ENCODE results near the gene INS.

The INS gene

GRCh38 chr11:2164861-2165555 lies 4.0 kb upstream of the INS start:
- Histone ChIP-seq H3K9ac (ENCODE audit: low read depth in 1 of 2, low read length in 2 of 2) (no peak overlapping the region), H3K27me3 (ENCODE audit: control insufficient read depth in 2 of 2, insufficient read depth in 2 of 2, low read length in 2 of 2) (no peaks in the 10 kb centered on the region)

GRCh38 chr11:2164081-2164480 lies 3.1 kb upstream of the INS start:
- Histone ChIP-seq H3K4me1 (ENCODE audit: control insufficient read depth in 2 of 2, insufficient read depth in 2 of 2, low read length in 2 of 2) (peaks cover 0 to 2% of the 10 kb centered on the region in 2 donors), H3K9me3 (ENCODE audit: control insufficient read depth in 2 of 2, low read length in 2 of 2) (no peaks in the 10 kb centered on the region), H3K27ac (ENCODE audit: low read depth in 2 of 2, low read length in 2 of 2) (no peak overlapping the region), H3K36me3 (ENCODE audit: control insufficient read depth in 2 of 2, insufficient read depth in 2 of 2, low read length in 2 of 2) (no peaks in the 10 kb centered on the region), H3K9ac (ENCODE audit: low read depth in 1 of 2, low read length in 2 of 2) (no peak overlapping the region), H3K27me3 (ENCODE audit: control insufficient read depth in 2 of 2, insufficient read depth in 2 of 2, low read length in 2 of 2) (no peaks in the 10 kb centered on the region), H3K4me3 (ENCODE audit: low read length in 2 of 2) (no peak overlapping the region)

More at GRCh38 chr11:2164861-2165555, 4.0 kb upstream of the INS start:
- Histone ChIP-seq H3K4me3 (ENCODE audit: low read length in 2 of 2) (no peak overlapping the region), H3K36me3 (ENCODE audit: control insufficient read depth in 2 of 2, insufficient read depth in 2 of 2, low read length in 2 of 2) (no peaks in the 10 kb centered on the region), H3K4me1 (ENCODE audit: control insufficient read depth in 2 of 2, insufficient read depth in 2 of 2, low read length in 2 of 2) (peaks cover 0 to 2% of the 10 kb centered on the region in 2 donors), H3K27ac (ENCODE audit: low read depth in 2 of 2, low read length in 2 of 2) (no peak overlapping the region), H3K9me3 (ENCODE audit: control insufficient read depth in 2 of 2, low read length in 2 of 2) (no peaks in the 10 kb centered on the region)

GRCh38 chr11:2163428-2163978 lies 2.5 kb upstream of the INS start:
- Histone ChIP-seq H3K9me3 (ENCODE audit: control insufficient read depth in 2 of 2, low read length in 2 of 2) (no peaks in the 10 kb centered on the region), H3K4me1 (ENCODE audit: control insufficient read depth in 2 of 2, insufficient read depth in 2 of 2, low read length in 2 of 2) (peaks cover 0 to 2% of the 10 kb centered on the region in 2 donors), H3K4me3 (ENCODE audit: low read length in 2 of 2) (no peak overlapping the region), H3K9ac (ENCODE audit: low read depth in 1 of 2, low read length in 2 of 2) (no peak overlapping the region), H3K27me3 (ENCODE audit: control insufficient read depth in 2 of 2, insufficient read depth in 2 of 2, low read length in 2 of 2) (no peaks in the 10 kb centered on the region), H3K27ac (ENCODE audit: low read depth in 2 of 2, low read length in 2 of 2) (no peak overlapping the region), H3K36me3 (ENCODE audit: control insufficient read depth in 2 of 2, insufficient read depth in 2 of 2, low read length in 2 of 2) (no peaks in the 10 kb centered on the region)

GRCh38 chr11:2159536-2160413 lies 1.2 kb downstream of the INS start:
- Histone ChIP-seq H3K27me3 (ENCODE audit: control insufficient read depth in 2 of 2, insufficient read depth in 2 of 2, low read length in 2 of 2) (no peaks in the 10 kb centered on the region), H3K4me3 (ENCODE audit: low read length in 2 of 2) (no peak overlapping the region), H3K27ac (ENCODE audit: low read depth in 2 of 2, low read length in 2 of 2) (no peak overlapping the region), H3K4me1 (ENCODE audit: control insufficient read depth in 2 of 2, insufficient read depth in 2 of 2, low read length in 2 of 2) (no peaks in the 10 kb centered on the region), H3K36me3 (ENCODE audit: control insufficient read depth in 2 of 2, insufficient read depth in 2 of 2, low read length in 2 of 2) (no peaks in the 10 kb centered on the region), H3K9ac (ENCODE audit: low read depth in 1 of 2, low read length in 2 of 2) (no peak overlapping the region), H3K9me3 (ENCODE audit: control insufficient read depth in 2 of 2, low read length in 2 of 2) (no peaks in the 10 kb centered on the region)

GRCh38 chr11:2158966-2159365 lies 2.0 kb downstream of the INS start:
- H3K36me3 ChIP-seq (ENCODE audit: control insufficient read depth in 2 of 2, insufficient read depth in 2 of 2, low read length in 2 of 2), result no peaks in the 10 kb centered on the region
- H3K4me3 ChIP-seq (ENCODE audit: low read length in 2 of 2), result no peak overlapping the region
- no peaks in the 10 kb centered on the region for H3K27me3 ChIP-seq (ENCODE audit: control insufficient read depth in 2 of 2, insufficient read depth in 2 of 2, low read length in 2 of 2)
- no peaks in the 10 kb centered on the region for H3K9me3 ChIP-seq (ENCODE audit: control insufficient read depth in 2 of 2, low read length in 2 of 2)
- no peak overlapping the region for H3K9ac ChIP-seq (ENCODE audit: low read depth in 1 of 2, low read length in 2 of 2)
- H3K27ac ChIP-seq (ENCODE audit: low read depth in 2 of 2, low read length in 2 of 2), result no peak overlapping the region
- no peaks in the 10 kb centered on the region for H3K4me1 ChIP-seq (ENCODE audit: control insufficient read depth in 2 of 2, insufficient read depth in 2 of 2, low read length in 2 of 2)

GRCh38 chr11:2158296-2158737 lies 2.7 kb downstream of the INS start:
- H3K9ac ChIP-seq (ENCODE audit: low read depth in 1 of 2, low read length in 2 of 2), result no peak overlapping the region
- no peak overlapping the region for H3K4me3 ChIP-seq (ENCODE audit: low read length in 2 of 2)
- H3K27me3 ChIP-seq (ENCODE audit: control insufficient read depth in 2 of 2, insufficient read depth in 2 of 2, low read length in 2 of 2), result no peaks in the 10 kb centered on the region
- H3K27ac ChIP-seq (ENCODE audit: low read depth in 2 of 2, low read length in 2 of 2), result no peak overlapping the region
- no peaks in the 10 kb centered on the region for H3K9me3 ChIP-seq (ENCODE audit: control insufficient read depth in 2 of 2, low read length in 2 of 2)
- H3K36me3 ChIP-seq (ENCODE audit: control insufficient read depth in 2 of 2, insufficient read depth in 2 of 2, low read length in 2 of 2), result no peaks in the 10 kb centered on the region
- no peaks in the 10 kb centered on the region for H3K4me1 ChIP-seq (ENCODE audit: control insufficient read depth in 2 of 2, insufficient read depth in 2 of 2, low read length in 2 of 2)

GRCh38 chr11:2157294-2158040 lies 3.5 kb downstream of the INS start:
- no peaks in the 10 kb centered on the region for H3K9me3 ChIP-seq (ENCODE audit: control insufficient read depth in 2 of 2, low read length in 2 of 2)
- no peak overlapping the region for H3K9ac ChIP-seq (ENCODE audit: low read depth in 1 of 2, low read length in 2 of 2)
- H3K36me3 ChIP-seq (ENCODE audit: control insufficient read depth in 2 of 2, insufficient read depth in 2 of 2, low read length in 2 of 2), result no peaks in the 10 kb centered on the region
- H3K27ac ChIP-seq (ENCODE audit: low read depth in 2 of 2, low read length in 2 of 2), result no peak overlapping the region
- no peaks in the 10 kb centered on the region for H3K27me3 ChIP-seq (ENCODE audit: control insufficient read depth in 2 of 2, insufficient read depth in 2 of 2, low read length in 2 of 2)
- no peak overlapping the region for H3K4me3 ChIP-seq (ENCODE audit: low read length in 2 of 2)
- H3K4me1 ChIP-seq (ENCODE audit: control insufficient read depth in 2 of 2, insufficient read depth in 2 of 2, low read length in 2 of 2), result no peaks in the 10 kb centered on the region

GRCh38 chr11:2156416-2157182 lies 4.4 kb downstream of the INS start:
- no peak overlapping the region for H3K9ac ChIP-seq (ENCODE audit: low read depth in 1 of 2, low read length in 2 of 2)
- H3K36me3 ChIP-seq (ENCODE audit: control insufficient read depth in 2 of 2, insufficient read depth in 2 of 2, low read length in 2 of 2), result no peaks in the 10 kb centered on the region
- H3K9me3 ChIP-seq (ENCODE audit: control insufficient read depth in 2 of 2, low read length in 2 of 2), result no peaks in the 10 kb centered on the region
- H3K4me1 ChIP-seq (ENCODE audit: control insufficient read depth in 2 of 2, insufficient read depth in 2 of 2, low read length in 2 of 2), result peaks cover 3% of the 10 kb centered on the region in 2 donors
- no peak overlapping the region for H3K4me3 ChIP-seq (ENCODE audit: low read length in 2 of 2)
- H3K27me3 ChIP-seq (ENCODE audit: control insufficient read depth in 2 of 2, insufficient read depth in 2 of 2, low read length in 2 of 2), result no peaks in the 10 kb centered on the region
- no peak overlapping the region for H3K27ac ChIP-seq (ENCODE audit: low read depth in 2 of 2, low read length in 2 of 2)

GRCh38 chr11:2155511-2155910 lies 5.5 kb downstream of the INS start:
- no peaks in the 10 kb centered on the region for H3K36me3 ChIP-seq (ENCODE audit: control insufficient read depth in 2 of 2, insufficient read depth in 2 of 2, low read length in 2 of 2)
- H3K27ac ChIP-seq (ENCODE audit: low read depth in 2 of 2, low read length in 2 of 2), result no peak overlapping the region
- no peak overlapping the region for H3K4me3 ChIP-seq (ENCODE audit: low read length in 2 of 2)
- no peaks in the 10 kb centered on the region for H3K9me3 ChIP-seq (ENCODE audit: control insufficient read depth in 2 of 2, low read length in 2 of 2)
- H3K27me3 ChIP-seq (ENCODE audit: control insufficient read depth in 2 of 2, insufficient read depth in 2 of 2, low read length in 2 of 2), result peaks cover 6 to 8% of the 10 kb centered on the region in 2 donors
- no peak overlapping the region for H3K9ac ChIP-seq (ENCODE audit: low read depth in 1 of 2, low read length in 2 of 2)
- H3K4me1 ChIP-seq (ENCODE audit: control insufficient read depth in 2 of 2, insufficient read depth in 2 of 2, low read length in 2 of 2), result peaks cover 4 to 5% of the 10 kb centered on the region in 2 donors

Measured in mucosa of rectum (tissue), 2 donors.